Astrocyte (in vitro differentiated cells and primary cell): ENCODE data around the gene TGM3. TPM values are rescaled to one million over a fixed set of nuclear protein-coding genes. Genes with fewer than 3 reads are reported as not detected.

Experiments used
- DNase-seq: peaks from one replicate; pipeline ENCODE4 v3.0.0-alpha.2; 2010; ENCODE audit warnings: low read depth
- FAIRE-seq: peaks from 2 replicates; lab custom pipeline; 2011; peaks lifted over from hg19 to GRCh38; lab: Jason Lieb, UNC
- H2AFZ ChIP-seq: 2 replicates; pipeline ENCODE4 v1.6.0; 2012; ENCODE audit warnings: low read depth, low read length, inconsistent platforms
- H3K27ac ChIP-seq: 2 replicates; pipeline ENCODE4 v1.5.1; 2011; ENCODE audit warnings: low read depth, low read length, inconsistent platforms
- H3K27me3 ChIP-seq: 2 replicates; pipeline ENCODE4 v1.6.0; 2011; ENCODE audit warnings: low read length, inconsistent platforms; ENCODE audit not compliant: insufficient read depth
- H3K36me3 ChIP-seq: 2 replicates; pipeline ENCODE4 v1.5.1; 2011; ENCODE audit warnings: low read length, inconsistent platforms; ENCODE audit not compliant: insufficient read depth
- H3K4me1 ChIP-seq: 2 replicates; pipeline ENCODE4 v1.5.1; 2011; ENCODE audit warnings: low read length, inconsistent platforms; ENCODE audit not compliant: insufficient read depth
- H3K4me2 ChIP-seq: 2 replicates; pipeline ENCODE4 v1.6.0; 2012; ENCODE audit warnings: low read length, inconsistent platforms
- H3K4me3 ChIP-seq: 2 replicates; pipeline ENCODE4 v1.5.1; 2011; ENCODE audit warnings: low read depth, mild to moderate bottlenecking, low read length, inconsistent platforms; ENCODE audit not compliant: insufficient read depth
- H3K79me2 ChIP-seq: 2 replicates; pipeline ENCODE4 v1.6.0; 2012; ENCODE audit warnings: mild to moderate bottlenecking, low read length, inconsistent platforms; ENCODE audit not compliant: insufficient read depth
- H3K9ac ChIP-seq: 2 replicates; pipeline ENCODE4 v1.6.0; 2012; ENCODE audit warnings: mild to moderate bottlenecking, low read length, inconsistent platforms
- H3K9me3 ChIP-seq: 2 replicates; pipeline ENCODE4 v1.5.1; 2012; ENCODE audit warnings: low read depth, mild to moderate bottlenecking, low read length, inconsistent platforms; ENCODE audit not compliant: insufficient read depth
- H4K20me1 ChIP-seq: 2 replicates; pipeline ENCODE4 v1.6.0; 2012; ENCODE audit warnings: low read length, inconsistent platforms; ENCODE audit not compliant: insufficient read depth
- H3K27ac Mint-ChIP-seq: one replicate; pipeline ENCODE4 v1.8.0; 2021; ENCODE audit warnings: mild to moderate bottlenecking, mixed read lengths; ENCODE audit not compliant: unreplicated experiment
- H3K27me3 Mint-ChIP-seq: one replicate; pipeline ENCODE4 v1.8.0; 2021; ENCODE audit warnings: low read depth, mixed read lengths; ENCODE audit not compliant: unreplicated experiment
- H3K36me3 Mint-ChIP-seq: one replicate; pipeline ENCODE4 v1.8.0; 2021; ENCODE audit warnings: low read depth, mixed read lengths; ENCODE audit not compliant: unreplicated experiment
- H3K4me1 Mint-ChIP-seq: one replicate; pipeline ENCODE4 v1.8.0; 2021; ENCODE audit warnings: low read depth, mixed read lengths; ENCODE audit not compliant: unreplicated experiment
- H3K4me3 Mint-ChIP-seq: one replicate; pipeline ENCODE4 v1.8.0; 2021; ENCODE audit warnings: mild to moderate bottlenecking, moderate library complexity, mixed read lengths; ENCODE audit not compliant: unreplicated experiment
- H3K9me3 Mint-ChIP-seq: one replicate; pipeline ENCODE4 v1.8.0; 2021; ENCODE audit warnings: mild to moderate bottlenecking, mixed read lengths; ENCODE audit not compliant: unreplicated experiment
- CTCF ChIP-seq: IDR thresholded peaks from 2 replicates; pipeline ENCODE4 v1.5.1; 2011; ENCODE audit warnings: low read depth, mild to moderate bottlenecking, inconsistent platforms, low read length, moderate library complexity; ENCODE audit not compliant: insufficient read depth
- EZH2 ChIP-seq: IDR thresholded peaks from 2 replicates; pipeline ENCODE4 v1.6.1; 2012; ENCODE audit warnings: mild to moderate bottlenecking, low read length, inconsistent platforms; ENCODE audit not compliant: insufficient read depth
- total RNA-seq: library from RNA; stranded (reverse); gene quantifications from 2 replicates; pipeline ENCODE4 v1.2.1, GENCODE V29; 2021

Gene TGM3
- total RNA-seq, 1 donor from 2014 or later, result not detected

- no peaks in the 10 kb centered on the region for H3K27me3 ChIP-seq
- DNase-seq, result no peak
- H4K20me1 ChIP-seq, result no peaks in the 10 kb centered on the region
- H3K9me3 Mint-ChIP-seq, result peaks cover 9% of the 10 kb centered on the region
- no peak overlapping the region for H3K4me3 ChIP-seq
- no peak for TF ChIP-seq CTCF
- no peak for TF ChIP-seq EZH2
- H3K27ac ChIP-seq, result no peak overlapping the region
- H3K4me1 Mint-ChIP-seq, result peaks cover 31% of the 10 kb centered on the region
- H2AFZ ChIP-seq, result no peak overlapping the region
- H3K4me1 ChIP-seq, result peaks cover 14% of the 10 kb centered on the region
- no peaks in the 10 kb centered on the region for H3K36me3 ChIP-seq
- peak overlapping the region; percentile 77 for H3K27ac Mint-ChIP-seq
- H3K9me3 ChIP-seq, result no peaks in the 10 kb centered on the region
- FAIRE-seq, result no peak
- peaks cover 10% of the 10 kb centered on the region for H3K27me3 Mint-ChIP-seq
- peaks cover 4% of the 10 kb centered on the region for H3K36me3 Mint-ChIP-seq
- H3K9ac ChIP-seq, result no peak overlapping the region
- peak overlapping the region; percentile 57 for H3K4me3 Mint-ChIP-seq
- no peak overlapping the region for H3K4me2 ChIP-seq
- H3K79me2 ChIP-seq, result no peaks in the 10 kb centered on the region
These were observed 89.7 kb downstream of the TGM3 start for GRCh38 chr20:2385496-2385895.

- Histone ChIP-seq H3K4me3 (no peak overlapping the region), H3K27ac (peak overlapping the region; percentile 59), H2AFZ (peak overlapping the region; percentile 38), H4K20me1 (no peaks in the 10 kb centered on the region), H3K9me3 (no peaks in the 10 kb centered on the region), H3K79me2 (no peaks in the 10 kb centered on the region), H3K9ac (peak overlapping the region; percentile 31), H3K27me3 (no peaks in the 10 kb centered on the region), H3K4me2 (peak overlapping the region; percentile 27), H3K4me1 (peaks cover 14% of the 10 kb centered on the region), H3K36me3 (no peaks in the 10 kb centered on the region)
- FAIRE-seq (peak; percentile 88), DNase-seq (peak; percentile 79)
- H3K27me3 Mint-ChIP-seq, result peaks cover 19% of the 10 kb centered on the region
- H3K9me3 Mint-ChIP-seq, result peaks cover 12% of the 10 kb centered on the region
- peak overlapping the region; percentile 94 for H3K27ac Mint-ChIP-seq
- peak overlapping the region; percentile 66 for H3K4me3 Mint-ChIP-seq
- H3K36me3 Mint-ChIP-seq, result peaks cover 4% of the 10 kb centered on the region
- TF ChIP-seq EZH2, result no peak
- TF ChIP-seq CTCF, result no peak
- H3K4me1 Mint-ChIP-seq, result peaks cover 31% of the 10 kb centered on the region
These were observed 90.8 kb downstream of the TGM3 start for GRCh38 chr20:2386516-2387179.

- FAIRE-seq, result peak; percentile 65
- no peak overlapping the region for H3K4me3 Mint-ChIP-seq
These were observed 91.4 kb downstream of the TGM3 start for GRCh38 chr20:2387180-2387577.

More at GRCh38 chr20:2387180-2387577, 91.4 kb downstream of the TGM3 start:
- TF ChIP-seq CTCF (peak; percentile 55), EZH2 (no peak)
- peaks cover 12% of the 10 kb centered on the region for H3K9me3 Mint-ChIP-seq
- H3K27ac Mint-ChIP-seq, result peak overlapping the region; percentile 94
- Histone ChIP-seq H3K79me2 (no peaks in the 10 kb centered on the region), H3K4me3 (no peak overlapping the region), H4K20me1 (no peaks in the 10 kb centered on the region), H3K27me3 (no peaks in the 10 kb centered on the region), H2AFZ (no peak overlapping the region), H3K36me3 (no peaks in the 10 kb centered on the region), H3K27ac (peak overlapping the region; percentile 59), H3K4me2 (peak overlapping the region; percentile 27), H3K4me1 (peaks cover 14% of the 10 kb centered on the region), H3K9ac (peak overlapping the region; percentile 31), H3K9me3 (no peaks in the 10 kb centered on the region)
- H3K27me3 Mint-ChIP-seq, result peaks cover 15% of the 10 kb centered on the region
- no peak for DNase-seq
- peaks cover 4% of the 10 kb centered on the region for H3K36me3 Mint-ChIP-seq
- peaks cover 31% of the 10 kb centered on the region for H3K4me1 Mint-ChIP-seq
